Measurements from ENCODE around the gene CWC22. TPM values are rescaled to one million over a fixed set of nuclear protein-coding genes. Genes with fewer than 3 reads are reported as not detected.
"Not testable (repeated sequence)": the region's sequence is repeated elsewhere in the genome, so short reads cannot be mapped to it uniquely, and the experiment has no call there.

The CWC22 gene
- total RNA-seq, 2 donors from 2014 or later, result 13.1 to 14.1 TPM

DNA sequence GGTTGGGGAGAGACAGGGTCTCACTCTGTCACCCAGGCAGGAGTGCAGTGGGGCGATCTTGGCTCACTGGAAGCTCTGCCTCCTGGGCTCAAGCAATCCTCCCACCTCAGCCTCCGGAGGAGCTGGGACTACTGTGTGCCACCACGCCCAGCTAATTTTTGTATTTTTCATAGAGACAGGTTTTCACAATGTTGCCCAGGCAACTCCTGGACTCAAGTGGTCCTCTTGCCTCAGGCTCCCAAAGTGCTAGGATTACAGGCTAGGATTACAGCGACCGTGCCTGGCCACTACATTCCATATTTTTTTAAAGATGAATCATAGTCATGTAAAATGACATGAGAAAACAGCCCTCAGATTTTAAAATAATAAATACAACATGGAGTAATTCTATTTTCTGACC, 32.3 kb downstream of the CWC22 start:
- Histone ChIP-seq H3K9me3 (no peaks in the 10 kb centered on the region), H3K27ac (no peak overlapping the region), H3K4me3 (no peak overlapping the region), H3K36me3 (peaks cover 34% of the 10 kb centered on the region), H3K27me3 (no peaks in the 10 kb centered on the region), H3K4me1 (no peaks in the 10 kb centered on the region)
- TF ChIP-seq, protein P1, sequence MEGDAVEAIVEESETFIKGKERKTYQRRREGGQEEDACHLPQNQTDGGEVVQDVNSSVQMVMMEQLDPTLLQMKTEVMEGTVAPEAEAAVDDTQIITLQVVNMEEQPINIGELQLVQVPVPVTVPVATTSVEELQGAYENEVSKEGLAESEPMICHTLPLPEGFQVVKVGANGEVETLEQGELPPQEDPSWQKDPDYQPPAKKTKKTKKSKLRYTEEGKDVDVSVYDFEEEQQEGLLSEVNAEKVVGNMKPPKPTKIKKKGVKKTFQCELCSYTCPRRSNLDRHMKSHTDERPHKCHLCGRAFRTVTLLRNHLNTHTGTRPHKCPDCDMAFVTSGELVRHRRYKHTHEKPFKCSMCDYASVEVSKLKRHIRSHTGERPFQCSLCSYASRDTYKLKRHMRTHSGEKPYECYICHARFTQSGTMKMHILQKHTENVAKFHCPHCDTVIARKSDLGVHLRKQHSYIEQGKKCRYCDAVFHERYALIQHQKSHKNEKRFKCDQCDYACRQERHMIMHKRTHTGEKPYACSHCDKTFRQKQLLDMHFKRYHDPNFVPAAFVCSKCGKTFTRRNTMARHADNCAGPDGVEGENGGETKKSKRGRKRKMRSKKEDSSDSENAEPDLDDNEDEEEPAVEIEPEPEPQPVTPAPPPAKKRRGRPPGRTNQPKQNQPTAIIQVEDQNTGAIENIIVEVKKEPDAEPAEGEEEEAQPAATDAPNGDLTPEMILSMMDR (IDR thresholded peaks at IDR 0.05), result no peak
- DNase-seq (ENCODE audit: low spot score), result no peak

DNA sequence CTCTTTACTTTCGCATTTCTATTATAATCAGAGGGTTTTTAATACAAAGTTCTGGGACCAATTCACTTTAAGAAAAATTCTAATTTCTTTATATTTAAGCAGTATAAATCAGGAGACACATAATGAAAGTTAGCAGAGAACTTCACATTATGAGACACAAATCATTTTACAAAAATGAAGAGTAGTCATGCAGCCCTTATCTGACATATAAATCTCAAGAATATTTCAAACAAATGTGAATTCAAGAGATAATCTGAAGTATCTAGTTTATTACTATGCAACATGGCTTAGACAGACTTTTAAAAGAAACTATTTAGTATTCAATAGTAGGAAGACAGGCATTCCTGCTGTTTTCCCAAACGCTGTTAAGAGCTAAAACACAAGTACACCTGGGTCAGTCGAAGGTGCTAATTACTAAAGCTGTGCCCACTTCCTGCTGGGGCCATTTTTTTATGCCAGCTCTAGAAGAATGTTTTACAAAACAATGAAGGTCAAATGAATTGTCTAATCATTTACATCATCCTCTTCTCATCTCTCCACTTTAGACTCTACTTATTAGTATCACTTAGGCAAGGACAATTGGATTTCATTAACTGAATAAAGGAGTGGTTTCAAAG, 40.2 kb downstream of the CWC22 start:
- H3K9me3 ChIP-seq, result no peaks in the 10 kb centered on the region

DNA sequence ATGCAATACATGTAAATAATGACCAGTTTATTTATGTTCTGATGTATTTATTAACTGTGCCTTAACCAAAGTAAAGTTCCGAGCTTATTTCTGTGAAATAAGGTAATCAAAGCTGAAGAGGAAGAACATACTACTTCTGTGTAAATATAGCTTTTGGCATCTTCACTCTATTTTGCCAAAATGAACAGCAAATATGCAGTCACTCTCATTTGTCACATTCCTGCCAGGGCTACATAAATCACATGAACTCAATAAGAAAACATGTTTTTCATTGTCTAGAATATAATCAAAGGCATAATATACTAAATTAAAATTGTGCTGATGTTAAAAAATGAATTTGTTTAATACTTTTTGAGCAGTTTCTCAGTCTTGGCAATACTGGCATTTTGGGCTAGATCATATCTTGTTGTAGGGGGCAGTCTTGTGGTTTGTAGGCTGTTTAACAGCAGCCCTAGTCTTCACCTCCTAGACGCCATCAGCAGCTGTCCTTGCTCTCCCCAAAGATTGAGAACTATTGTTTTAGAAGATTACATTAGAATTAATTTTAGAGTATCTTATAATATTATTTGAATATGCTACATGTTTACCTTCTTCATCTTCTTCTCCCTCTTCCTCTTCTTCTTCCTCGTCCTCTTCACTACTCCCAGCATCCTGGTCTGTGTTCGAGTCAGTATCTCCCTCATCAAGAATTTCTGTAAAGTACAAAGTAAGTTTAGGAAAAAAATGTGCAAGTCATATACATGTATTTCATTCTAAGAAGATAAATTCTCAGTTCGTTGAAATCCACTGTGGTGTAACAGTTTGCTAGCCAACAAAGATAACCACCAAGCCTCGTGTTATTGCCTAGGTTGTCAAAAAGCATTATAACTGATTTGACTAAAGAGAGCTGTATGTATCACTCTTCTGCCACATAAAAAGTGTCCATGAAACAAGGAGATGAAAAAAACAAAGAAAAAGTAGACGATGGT, 41.5 kb downstream of the CWC22 start:
- no peaks in the 10 kb centered on the region for H3K4me1 ChIP-seq
- H3K4me3 ChIP-seq, result no peak overlapping the region
- TF ChIP-seq, protein P1 (IDR thresholded peaks at IDR 0.05), result no peak
- H3K9me3 ChIP-seq, result no peaks in the 10 kb centered on the region
- peaks cover 32% of the 10 kb centered on the region for H3K36me3 ChIP-seq
- DNase-seq (ENCODE audit: low spot score), result no peak
- no peak overlapping the region for H3K27ac ChIP-seq
- no peaks in the 10 kb centered on the region for H3K27me3 ChIP-seq

More for the DNA sequence above, 40.2 kb downstream of the CWC22 start:
- Histone ChIP-seq H3K27me3 (no peaks in the 10 kb centered on the region), H3K36me3 (peaks cover 40% of the 10 kb centered on the region), H3K4me1 (no peaks in the 10 kb centered on the region), H3K27ac (no peak overlapping the region), H3K4me3 (no peak overlapping the region)
- TF ChIP-seq, protein P1 (IDR thresholded peaks at IDR 0.05), result no peak
- no peak for DNase-seq (ENCODE audit: low spot score)

DNA sequence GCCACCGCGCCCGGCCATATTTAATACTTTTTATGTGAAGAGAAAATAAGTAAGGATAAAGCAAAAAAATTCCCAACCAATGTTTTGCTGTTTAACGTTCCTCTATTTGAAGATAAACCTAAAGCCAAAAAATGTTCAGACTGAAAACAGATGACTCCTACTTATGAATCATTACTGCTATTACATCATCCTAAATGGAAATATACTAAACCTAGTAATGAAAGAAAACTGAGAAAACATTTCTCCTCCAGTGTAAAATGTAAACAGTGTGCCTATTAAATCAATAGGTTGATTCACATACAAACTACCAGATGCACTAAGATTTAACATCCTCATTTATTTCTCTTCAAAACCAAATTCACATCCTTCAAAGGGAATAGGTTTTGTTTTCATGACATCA, 43.5 kb downstream of the CWC22 start:
- Histone ChIP-seq H3K4me3 (no peak overlapping the region), H3K4me1 (no peaks in the 10 kb centered on the region), H3K27ac (no peak overlapping the region), H3K36me3 (peaks cover 21% of the 10 kb centered on the region), H3K27me3 (no peaks in the 10 kb centered on the region), H3K9me3 (no peaks in the 10 kb centered on the region)
- no peak for DNase-seq (ENCODE audit: low spot score)
- TF ChIP-seq, protein P1 (IDR thresholded peaks at IDR 0.05), result no peak

DNA sequence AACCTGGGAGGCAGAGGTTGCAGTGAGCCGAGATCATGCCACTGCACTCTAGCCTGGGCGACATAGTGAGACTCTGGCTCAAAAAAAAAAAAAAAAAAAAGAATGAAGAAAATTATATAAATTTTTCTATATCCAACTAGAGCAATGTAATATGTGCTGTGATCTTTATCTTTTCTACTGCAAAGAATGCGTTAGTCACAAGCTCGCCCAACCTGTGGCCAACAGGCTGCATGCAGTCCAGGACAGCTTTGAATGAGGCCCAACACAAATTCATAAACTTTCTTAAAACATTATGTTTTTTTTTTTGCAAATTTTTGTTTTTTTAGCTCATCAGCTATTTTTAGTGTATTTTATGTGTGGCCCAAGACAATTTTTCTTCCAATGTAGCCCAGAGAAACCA, 48.8 kb downstream of the CWC22 start:
- H3K27me3 ChIP-seq; H3K27ac ChIP-seq; H3K4me3 ChIP-seq; H3K4me1 ChIP-seq; DNase-seq (ENCODE audit: low spot score); H3K9me3 ChIP-seq; H3K36me3 ChIP-seq: not testable (repeated sequence)

DNA sequence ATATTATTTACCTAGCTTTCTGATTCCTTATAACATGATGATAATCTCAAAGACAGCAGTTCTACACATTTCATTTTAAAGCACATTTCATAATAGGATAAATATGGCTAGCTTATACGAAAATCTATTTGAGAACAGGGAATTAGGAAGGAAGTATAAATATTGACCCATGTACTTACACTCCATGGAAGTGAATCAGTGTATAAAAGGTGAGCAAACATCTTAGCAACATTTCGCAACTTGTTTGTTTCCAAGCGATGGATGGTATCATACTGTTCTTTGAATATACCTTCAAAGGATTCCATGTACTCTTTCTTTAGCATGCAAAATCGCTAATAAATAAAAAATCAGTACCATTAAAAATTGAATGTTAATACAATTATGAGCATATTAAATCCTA, 53.1 kb downstream of the CWC22 start:
- Histone ChIP-seq H3K27me3 (no peaks in the 10 kb centered on the region), H3K36me3 (peaks cover 31% of the 10 kb centered on the region)

More for the DNA sequence above, 53.1 kb downstream of the CWC22 start:
- no peak for DNase-seq (ENCODE audit: low spot score)
- TF ChIP-seq, protein P1 (IDR thresholded peaks at IDR 0.05), result no peak
- no peak overlapping the region for H3K27ac ChIP-seq
- H3K4me3 ChIP-seq, result no peak overlapping the region
- H3K9me3 ChIP-seq, result no peaks in the 10 kb centered on the region
- H3K4me1 ChIP-seq, result no peaks in the 10 kb centered on the region
